SHP77 treated with DMSO at 0.1 percent for 48 hours (cell line): ENCODE results near the gene FRMPD4.

Experiments used
- DNase-seq: peaks from one replicate; lab custom pipeline; 2025; lab: John Stamatoyannopoulos, UW

The FRMPD4 gene

GRCh38 chrX:12758291-12758690 is 620.0 kb downstream of the FRMPD4 start:
- no peak for DNase-seq

- peak; percentile 11 for DNase-seq
These were observed 629.6 kb downstream of the FRMPD4 start for GRCh38 chrX:12767856-12768255.

GRCh38 chrX:12768491-12768890 is 630.2 kb downstream of the FRMPD4 start:
- DNase-seq = no peak

- no peak for DNase-seq
These were observed 632.2 kb downstream of the FRMPD4 start for GRCh38 chrX:12770440-12770839.

GRCh38 chrX:12771445-12772069 is 633.3 kb downstream of the FRMPD4 start:
- DNase-seq = peak; percentile 52
